ENCODE results near the gene AAGAB.

Gene AAGAB

GRCh38 chr15:67187351-67187854 is 67.1 kb downstream of the AAGAB start:
- DNase-seq, result no peak

GRCh38 chr15:67186688-67187087 is 67.8 kb downstream of the AAGAB start:
- DNase-seq, result no peak

GRCh38 chr15:67186226-67186649 is 68.2 kb downstream of the AAGAB start:
- no peak for DNase-seq

- DNase-seq, result no peak
Measured at GRCh38 chr15:67185621-67186225, 68.7 kb downstream of the AAGAB start.

- no peak for DNase-seq
Measured at GRCh38 chr15:67185051-67185450, 69.4 kb downstream of the AAGAB start.

- no peak for DNase-seq
Measured at GRCh38 chr15:67184208-67184925, 70.1 kb downstream of the AAGAB start.

- DNase-seq, result peak; percentile 72
Measured at GRCh38 chr15:67183443-67184169, 70.9 kb downstream of the AAGAB start.

- DNase-seq, result no peak
Measured at GRCh38 chr15:67181221-67181639, 73.2 kb downstream of the AAGAB start.

GRCh38 chr15:67180514-67181191 is 73.8 kb downstream of the AAGAB start:
- DNase-seq, result no peak

- DNase-seq, result no peak
Measured at GRCh38 chr15:67180035-67180434, 74.4 kb downstream of the AAGAB start.

- no peak for DNase-seq
Measured at GRCh38 chr15:67179411-67179995, 75.0 kb downstream of the AAGAB start.

GRCh38 chr15:67178569-67179210 is 75.8 kb downstream of the AAGAB start:
- peak; percentile 97 for DNase-seq

- peak; percentile 42 for DNase-seq
Measured at GRCh38 chr15:67177752-67178151, 76.7 kb downstream of the AAGAB start.

GRCh38 chr15:67176195-67176971 is 78.1 kb downstream of the AAGAB start:
- no peak for DNase-seq

- DNase-seq, result no peak
Measured at GRCh38 chr15:67175643-67176071, 78.8 kb downstream of the AAGAB start.

- DNase-seq, result no peak
Measured at GRCh38 chr15:67174864-67175573, 79.4 kb downstream of the AAGAB start.

GRCh38 chr15:67174446-67174845 is 80.0 kb downstream of the AAGAB start:
- DNase-seq, result no peak

- no peak for DNase-seq
Measured at GRCh38 chr15:67173786-67174185, 80.7 kb downstream of the AAGAB start.

GRCh38 chr15:67173005-67173404 is 81.5 kb downstream of the AAGAB start:
- DNase-seq, result no peak

GRCh38 chr15:67172172-67172571 is 82.3 kb downstream of the AAGAB start:
- no peak for DNase-seq
